PC-9 (cell line): ENCODE results near the gene GOT2. TPM values are rescaled to one million over a fixed set of nuclear protein-coding genes. Genes with fewer than 3 reads are reported as not detected.
"Not testable (repeated sequence)": the region's sequence is repeated elsewhere in the genome, so short reads cannot be mapped to it uniquely, and the experiment has no call there.

Source experiments
- BruUV-seq: library from RNA; stranded (reverse); fragments of 400-500 nt; replicated peaks from 2 replicates; lab custom pipeline; 2021; lab: Mats Ljungman, UMichigan
- CTCF ChIA-PET: fragments of 300-600 bp; sonication (Branson Sonifier 250); formaldehyde crosslinking; loops from one replicate; lab custom pipeline; 2022; ENCODE audit warnings: antibody characterized with exemption; lab: Charles Lee
- POLR2A ChIA-PET: fragments of 300-600 bp; sonication (Branson Sonifier 250); formaldehyde crosslinking; loops from one replicate; lab custom pipeline; 2022; ENCODE audit warnings: antibody characterized with exemption; ENCODE audit not compliant: unreplicated experiment; lab: Charles Lee
- DNase-seq, 2 experiments: peaks; one replicate each; pipeline versions ENCODE4 v3.0.0 to v3.0.0-alpha.2; 2015 to 2022; ENCODE audit warnings: mixed read lengths in 1 of 2
- H2AFZ ChIP-seq: fragments of 200-600 bp; sonication (generic); 2 replicates; pipeline ENCODE4 v1.8.1; 2017; ENCODE audit warnings: antibody characterized with exemption
- H3F3A ChIP-seq: fragments of 200-600 bp; sonication (generic); 2 replicates; pipeline ENCODE4 v1.8.1; 2017; ENCODE audit warnings: antibody characterized with exemption, mild to moderate bottlenecking, low read depth; ENCODE audit not compliant: insufficient read depth
- H3K27ac ChIP-seq: fragments of 200-600 bp; sonication (generic); 2 replicates; pipeline ENCODE4 v1.6.1; 2016; ENCODE audit warnings: mixed run types
- H3K27me3 ChIP-seq: fragments of 200-600 bp; sonication (generic); 2 replicates; pipeline ENCODE4 v1.6.1; 2016; ENCODE audit warnings: low read depth, mixed run types; ENCODE audit not compliant: insufficient read depth
- H3K36me3 ChIP-seq: fragments of 200-600 bp; sonication (generic); 2 replicates; pipeline ENCODE4 v1.6.1; 2016; ENCODE audit warnings: low read depth, mixed run types
- H3K4me1 ChIP-seq: fragments of 200-600 bp; sonication (generic); replicated peaks from 2 replicates; pipeline ENCODE4 v1.6.1; 2016; ENCODE audit warnings: mixed run types; ENCODE audit not compliant: insufficient read depth
- H3K4me2 ChIP-seq: fragments of 200-600 bp; sonication (generic); 2 replicates; pipeline ENCODE4 v1.6.1; 2017; ENCODE audit warnings: mixed run types
- H3K4me3 ChIP-seq: fragments of 200-600 bp; sonication (generic); 2 replicates; pipeline ENCODE4 v1.6.1; 2016; ENCODE audit warnings: mixed run types
- H3K79me2 ChIP-seq: fragments of 200-600 bp; sonication (generic); 2 replicates; pipeline ENCODE4 v1.6.1; 2017; ENCODE audit warnings: low read depth, mixed run types
- H3K9me2 ChIP-seq: fragments of 200-600 bp; sonication (generic); 2 replicates; pipeline ENCODE4 v1.8.1; 2017; ENCODE audit warnings: mild to moderate bottlenecking; ENCODE audit not compliant: insufficient read depth
- H3K9me3 ChIP-seq: fragments of 200-600 bp; sonication (generic); 2 replicates; pipeline ENCODE4 v1.8.1; 2016; ENCODE audit warnings: low read depth; ENCODE audit not compliant: insufficient read depth
- H4K20me1 ChIP-seq: fragments of 200-600 bp; sonication (generic); 2 replicates; pipeline ENCODE4 v1.8.1; 2017; ENCODE audit not compliant: insufficient read depth
- CTCF ChIP-seq: fragments of 200-600 bp; sonication (generic); conservative IDR thresholded peaks from 2 replicates; pipeline ENCODE4 v1.6.1; 2017; ENCODE audit warnings: mixed run types, antibody characterized with exemption, mild to moderate bottlenecking, moderate library complexity
- EZH2 ChIP-seq: fragments of 200-600 bp; sonication (generic); IDR thresholded peaks from 2 replicates; pipeline ENCODE4 v1.8.0; 2017; ENCODE audit warnings: antibody characterized with exemption, low read depth
- intact Hi-C: fragments of 100-400 bp; cut with micrococcal nuclease; formaldehyde crosslinking; loops from one replicate; pipeline ENCODE4 v1.10.0; 2022; ENCODE audit not compliant: unreplicated experiment
- total RNA-seq: library from RNA; stranded (reverse); gene quantifications from 2 replicates; pipeline ENCODE4 v1.2.3, GENCODE V29; 2021

Gene GOT2
- total RNA-seq, 1 experiment from 2014 or later: 125 TPM

- no peak for DNase-seq
- ChIA-PET POLR2A (interaction anchor here (1.0 kb wide), 1 partner anchor 14 kb away, joined by 5 read pairs; no protein-coding TSS in a partner anchor), CTCF (interaction anchor here (0.6 kb wide), 1 partner anchor 213 kb away, joined by 3 read pairs; no protein-coding TSS in a partner anchor)
- Histone ChIP-seq H3K36me3 (no peaks in the 10 kb centered on the region), H3K9me3 (no peaks in the 10 kb centered on the region), H2AFZ (no peak overlapping the region), H3K27ac (no peak overlapping the region), H3K79me2 (no peaks in the 10 kb centered on the region), H3K4me1 (no peaks in the 10 kb centered on the region), H3K4me2 (no peak overlapping the region), H3K27me3 (no peaks in the 10 kb centered on the region), H3K4me3 (no peak overlapping the region), H3K9me2 (no peaks in the 10 kb centered on the region), H4K20me1 (no peaks in the 10 kb centered on the region), H3F3A (peaks cover 4% of the 10 kb centered on the region; the same call in 1 of the 2 replicates)
- no peak for TF ChIP-seq EZH2
- no peak for TF ChIP-seq CTCF
- BruUV-seq: no TSS peak
- intact Hi-C loops: no loop called here
Measured at GRCh38 chr16:58665200-58665599, 68.9 kb downstream of the GOT2 start.

- Histone ChIP-seq H3K27ac (no peak overlapping the region), H4K20me1 (no peaks in the 10 kb centered on the region), H3K4me2 (no peak overlapping the region), H3K9me3 (no peaks in the 10 kb centered on the region), H3K27me3 (no peaks in the 10 kb centered on the region), H3F3A (peaks cover 4% of the 10 kb centered on the region; the same call in 1 of the 2 replicates), H3K79me2 (no peaks in the 10 kb centered on the region), H2AFZ (no peak overlapping the region), H3K4me1 (no peaks in the 10 kb centered on the region), H3K36me3 (no peaks in the 10 kb centered on the region), H3K9me2 (no peaks in the 10 kb centered on the region), H3K4me3 (no peak overlapping the region)
- no TSS peak for BruUV-seq
- POLR2A ChIA-PET: interaction anchor here (0.6 kb wide), 2 partner anchors 23 to 146 kb away, joined by 3 to 6 read pairs; partner anchors contain the start of genes SETD6 and SLC38A7
- TF ChIP-seq EZH2 (no peak), CTCF (peak; percentile 73)
- peak; percentile 51 to 86 for DNase-seq
- intact Hi-C loops: loop anchor here (2.0 to 5.0 kb wide), 4 partner anchors 33 to 364 kb away; partner anchors contain the start of genes CNOT1 and PRSS54
- CTCF ChIA-PET: interaction anchor here (0.5 to 1.5 kb wide), 18 partner anchors 9 to 638 kb away, joined by 3 to 11 read pairs (median 4); partner anchors contain the start of gene SLC38A7
Measured at GRCh38 chr16:58661199-58661830, 72.8 kb downstream of the GOT2 start.

- intact Hi-C loops: loop anchor here (2.0 to 10.0 kb wide), 5 partner anchors 31 to 635 kb away; partner anchors contain the start of genes CNOT1, MMP15 and PRSS54
- H3K9me3 ChIP-seq, H3K9me2 ChIP-seq, H3K79me2 ChIP-seq, H4K20me1 ChIP-seq, H3F3A ChIP-seq, H3K27ac ChIP-seq, CTCF ChIA-PET, H3K4me3 ChIP-seq, H3K4me2 ChIP-seq, H3K27me3 ChIP-seq, POLR2A ChIA-PET, BruUV-seq, DNase-seq, H3K4me1 ChIP-seq, H2AFZ ChIP-seq, H3K36me3 ChIP-seq: not testable (repeated sequence)
Measured at GRCh38 chr16:58659911-58660310, 74.2 kb downstream of the GOT2 start.
